ENCODE data around the gene GTPBP3. TPM values are rescaled to one million over a fixed set of nuclear protein-coding genes. Genes with fewer than 3 reads are reported as not detected.

Gene GTPBP3
- total RNA-seq, 1 donor, result 10.9 TPM

GRCh38 chr19:17334414-17335409 lies 2.6 kb upstream of the GTPBP3 start, which contains the start of gene ANO8:
ANO8 (minus strand) TSS chr19:17334855; CDS start chr19:17334670, 185 bp downstream.
- Histone ChIP-seq H3K79me2 (ENCODE audit: insufficient read depth, low read length) (no peaks in the 10 kb centered on the region), H3K4me2 (ENCODE audit: insufficient read depth, low read length) (peak within 1 kb of the TSS; percentile 89), H3K9me3 (ENCODE audit: low read depth, low read length) (no peaks in the 10 kb centered on the region), H3K27ac (ENCODE audit: low read depth, low read length) (peak within 1 kb of the TSS; percentile 28), H3K27me3 (ENCODE audit: insufficient read depth, low read length) (no peaks in the 10 kb centered on the region), H3K4me1 (ENCODE audit: insufficient read depth, low read length) (peaks cover 23% of the 10 kb centered on the region), H4K20me1 (ENCODE audit: insufficient read depth, low read length) (no peaks in the 10 kb centered on the region), H3K4me3 (ENCODE audit: insufficient read depth, low read length) (peak within 1 kb of the TSS; percentile 82), H3K36me3 (ENCODE audit: insufficient read depth, low read length) (no peaks in the 10 kb centered on the region), H2AFZ (ENCODE audit: low read length) (peak within 1 kb of the TSS; percentile 93)
- TF ChIP-seq, protein P1, sequence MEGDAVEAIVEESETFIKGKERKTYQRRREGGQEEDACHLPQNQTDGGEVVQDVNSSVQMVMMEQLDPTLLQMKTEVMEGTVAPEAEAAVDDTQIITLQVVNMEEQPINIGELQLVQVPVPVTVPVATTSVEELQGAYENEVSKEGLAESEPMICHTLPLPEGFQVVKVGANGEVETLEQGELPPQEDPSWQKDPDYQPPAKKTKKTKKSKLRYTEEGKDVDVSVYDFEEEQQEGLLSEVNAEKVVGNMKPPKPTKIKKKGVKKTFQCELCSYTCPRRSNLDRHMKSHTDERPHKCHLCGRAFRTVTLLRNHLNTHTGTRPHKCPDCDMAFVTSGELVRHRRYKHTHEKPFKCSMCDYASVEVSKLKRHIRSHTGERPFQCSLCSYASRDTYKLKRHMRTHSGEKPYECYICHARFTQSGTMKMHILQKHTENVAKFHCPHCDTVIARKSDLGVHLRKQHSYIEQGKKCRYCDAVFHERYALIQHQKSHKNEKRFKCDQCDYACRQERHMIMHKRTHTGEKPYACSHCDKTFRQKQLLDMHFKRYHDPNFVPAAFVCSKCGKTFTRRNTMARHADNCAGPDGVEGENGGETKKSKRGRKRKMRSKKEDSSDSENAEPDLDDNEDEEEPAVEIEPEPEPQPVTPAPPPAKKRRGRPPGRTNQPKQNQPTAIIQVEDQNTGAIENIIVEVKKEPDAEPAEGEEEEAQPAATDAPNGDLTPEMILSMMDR (IDR thresholded peaks at IDR 0.05; ENCODE audit: extremely low read depth, low read depth, low read length), result no peak
- DNase-seq (ENCODE audit: insufficient read length, low spot score, missing footprints), result peak; percentile 100

- Histone ChIP-seq H3K27me3 (ENCODE audit: insufficient read depth, low read length) (no peaks in the 10 kb centered on the region), H4K20me1 (ENCODE audit: insufficient read depth, low read length) (no peaks in the 10 kb centered on the region), H3K79me2 (ENCODE audit: insufficient read depth, low read length) (no peaks in the 10 kb centered on the region), H3K27ac (ENCODE audit: low read depth, low read length) (no peak overlapping the region), H2AFZ (ENCODE audit: low read length) (no peak overlapping the region), H3K4me2 (ENCODE audit: insufficient read depth, low read length) (peak overlapping the region; percentile 89), H3K9me3 (ENCODE audit: low read depth, low read length) (no peaks in the 10 kb centered on the region), H3K36me3 (ENCODE audit: insufficient read depth, low read length) (no peaks in the 10 kb centered on the region), H3K4me3 (ENCODE audit: insufficient read depth, low read length) (no peak overlapping the region), H3K4me1 (ENCODE audit: insufficient read depth, low read length) (peaks cover 23% of the 10 kb centered on the region)
- TF ChIP-seq, protein P1 (IDR thresholded peaks at IDR 0.05; ENCODE audit: extremely low read depth, low read depth, low read length), result no peak
- peak; percentile 58 for DNase-seq (ENCODE audit: insufficient read length, low spot score, missing footprints)
These were observed 1.8 kb upstream of the GTPBP3 start for GRCh38 chr19:17335575-17335974.

GRCh38 chr19:17337675-17338432 lies 501 bp downstream of the GTPBP3 start:
- Histone ChIP-seq H3K27me3 (ENCODE audit: insufficient read depth, low read length) (no peaks in the 10 kb centered on the region), H2AFZ (ENCODE audit: low read length) (peak overlapping the region; percentile 91), H4K20me1 (ENCODE audit: insufficient read depth, low read length) (no peaks in the 10 kb centered on the region), H3K27ac (ENCODE audit: low read depth, low read length) (peak overlapping the region; percentile 40), H3K36me3 (ENCODE audit: insufficient read depth, low read length) (no peaks in the 10 kb centered on the region), H3K79me2 (ENCODE audit: insufficient read depth, low read length) (no peaks in the 10 kb centered on the region), H3K4me3 (ENCODE audit: insufficient read depth, low read length) (peak overlapping the region; percentile 84), H3K4me2 (ENCODE audit: insufficient read depth, low read length) (peak overlapping the region; percentile 95), H3K9me3 (ENCODE audit: low read depth, low read length) (no peaks in the 10 kb centered on the region), H3K4me1 (ENCODE audit: insufficient read depth, low read length) (peaks cover 23% of the 10 kb centered on the region)
- DNase-seq (ENCODE audit: insufficient read length, low spot score, missing footprints), result peak; percentile 93
- TF ChIP-seq, protein P1 (IDR thresholded peaks at IDR 0.05; ENCODE audit: extremely low read depth, low read depth, low read length), result no peak
